SU-DHL-6 (cell line): ENCODE measurements around the gene MPIG6B.

Source experiments
- EZH2phosphoT487 ChIP-seq: fragments of 200-600 bp; sonication (generic), shearing (Covaris generic); conservative IDR thresholded peaks from 2 replicates; pipeline ENCODE4 v1.6.1; 2018; ENCODE audit warnings: mild to moderate bottlenecking, antibody characterized with exemption, low read length, moderate library complexity, mixed read lengths
- TF ChIP-seq, protein P1 (sequence below): fragments of 200-600 bp; sonication (generic); IDR thresholded peaks from one replicate; pipeline ENCODE4 v1.5.1; 2017; ENCODE audit warnings: antibody characterized with exemption, mild to moderate bottlenecking, low read length, moderate library complexity; ENCODE audit not compliant: insufficient read depth, poor library complexity, severe bottlenecking

DNA sequence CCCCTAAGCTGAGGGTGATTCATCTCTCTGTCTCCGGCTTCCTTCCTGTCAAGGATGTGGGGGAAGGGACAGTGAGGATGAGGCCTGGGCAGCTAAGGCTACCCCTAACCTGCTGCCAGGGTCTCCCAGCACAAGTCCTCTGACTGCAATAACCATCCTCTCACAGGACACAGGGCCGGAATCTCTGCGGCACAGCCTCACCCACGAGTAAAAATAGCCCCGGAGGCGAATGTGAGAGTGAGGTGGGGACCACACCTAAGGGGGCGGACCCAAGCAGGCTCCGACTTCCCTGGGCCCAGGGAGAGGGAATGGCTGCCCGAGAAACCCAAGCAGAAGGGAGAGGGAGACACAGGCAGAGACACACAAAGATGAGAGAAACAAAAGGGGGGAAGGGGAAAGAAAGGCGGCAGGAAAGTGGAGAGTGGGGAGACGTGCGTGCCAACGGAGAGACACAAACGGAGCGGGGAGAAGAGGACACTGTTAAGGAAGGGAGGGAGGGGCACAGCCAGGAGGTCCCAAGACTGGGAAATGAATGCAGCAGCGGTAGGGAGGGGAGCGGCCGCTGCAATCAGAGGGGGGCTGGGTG, 11.7 kb downstream of the MPIG6B start:
- TF ChIP-seq, protein P1, sequence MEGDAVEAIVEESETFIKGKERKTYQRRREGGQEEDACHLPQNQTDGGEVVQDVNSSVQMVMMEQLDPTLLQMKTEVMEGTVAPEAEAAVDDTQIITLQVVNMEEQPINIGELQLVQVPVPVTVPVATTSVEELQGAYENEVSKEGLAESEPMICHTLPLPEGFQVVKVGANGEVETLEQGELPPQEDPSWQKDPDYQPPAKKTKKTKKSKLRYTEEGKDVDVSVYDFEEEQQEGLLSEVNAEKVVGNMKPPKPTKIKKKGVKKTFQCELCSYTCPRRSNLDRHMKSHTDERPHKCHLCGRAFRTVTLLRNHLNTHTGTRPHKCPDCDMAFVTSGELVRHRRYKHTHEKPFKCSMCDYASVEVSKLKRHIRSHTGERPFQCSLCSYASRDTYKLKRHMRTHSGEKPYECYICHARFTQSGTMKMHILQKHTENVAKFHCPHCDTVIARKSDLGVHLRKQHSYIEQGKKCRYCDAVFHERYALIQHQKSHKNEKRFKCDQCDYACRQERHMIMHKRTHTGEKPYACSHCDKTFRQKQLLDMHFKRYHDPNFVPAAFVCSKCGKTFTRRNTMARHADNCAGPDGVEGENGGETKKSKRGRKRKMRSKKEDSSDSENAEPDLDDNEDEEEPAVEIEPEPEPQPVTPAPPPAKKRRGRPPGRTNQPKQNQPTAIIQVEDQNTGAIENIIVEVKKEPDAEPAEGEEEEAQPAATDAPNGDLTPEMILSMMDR = no peak
- TF ChIP-seq EZH2phosphoT487 = no peak
